ENCODE data around the gene NCAPG2. TPM values are rescaled to one million over a fixed set of nuclear protein-coding genes. Genes with fewer than 3 reads are reported as not detected.
A peak's percentile ranks its signal among the peaks of the same experiment; 100 is the strongest.

The NCAPG2 gene
- total RNA-seq, 1 donor from 2014 or later, result 6.3 TPM

DNA sequence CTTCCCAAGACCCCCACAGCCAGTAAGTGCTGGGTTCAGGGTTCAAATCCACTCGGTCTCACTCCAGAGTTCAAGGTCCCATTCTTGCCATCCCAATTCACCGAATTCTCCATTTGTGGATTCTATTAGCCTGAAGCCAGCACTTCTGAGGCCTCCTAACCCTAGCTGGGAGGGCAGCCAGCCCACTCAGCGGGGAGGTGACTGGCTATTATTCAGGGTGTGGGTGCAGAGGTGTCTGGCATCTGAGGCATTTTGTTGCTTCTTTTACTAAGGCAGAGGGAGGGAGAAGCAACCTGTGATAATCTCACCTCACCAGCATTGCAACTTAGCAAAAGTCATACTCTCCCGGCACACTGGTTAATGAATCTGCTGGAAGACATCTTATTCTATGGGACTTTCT, 108.3 kb downstream of the NCAPG2 start:
- DNase-seq (ENCODE audit: low spot score), result no peak

DNA sequence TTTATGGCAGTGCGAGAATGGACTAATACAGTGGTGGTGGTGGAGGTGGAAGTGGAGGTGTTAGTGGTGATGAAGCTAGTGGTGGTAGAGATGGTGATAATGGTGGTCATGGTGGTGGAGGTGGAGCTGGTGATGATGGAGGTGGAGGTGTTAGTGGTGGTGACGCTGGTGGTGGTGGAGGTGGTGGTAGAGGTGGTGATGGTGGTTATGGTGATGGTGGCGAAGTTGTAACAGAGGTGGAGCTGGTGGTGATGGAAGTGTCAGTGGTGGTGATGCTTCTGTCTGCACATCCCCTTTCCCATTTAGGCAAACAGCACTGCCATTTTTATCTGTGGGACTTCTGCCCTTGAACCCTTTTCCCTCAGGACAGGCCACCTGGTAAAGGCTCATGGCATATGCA, 109.5 kb downstream of the NCAPG2 start:
- no peak for DNase-seq (ENCODE audit: low spot score)

DNA sequence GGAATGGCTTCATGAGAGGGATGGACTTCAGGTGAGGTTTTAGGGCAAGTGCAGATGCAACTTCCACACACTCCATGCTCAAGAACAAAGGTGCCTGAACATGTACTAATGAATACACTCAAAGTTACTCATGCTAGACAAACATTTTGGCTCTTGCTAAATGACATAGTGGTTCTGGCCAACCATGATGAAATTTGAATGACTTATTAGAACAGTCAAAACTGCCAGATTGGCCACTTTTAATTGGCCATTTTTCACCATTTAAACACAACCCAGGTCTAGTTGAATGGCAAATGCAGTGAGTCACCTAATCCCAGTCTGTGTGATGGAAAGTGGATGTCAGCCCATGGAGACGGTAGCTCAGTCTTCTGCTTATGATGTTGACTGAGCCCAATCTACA, 112.1 kb downstream of the NCAPG2 start:
- no peak for DNase-seq (ENCODE audit: low spot score)

- no peak for DNase-seq (ENCODE audit: low spot score)
These were observed 112.7 kb downstream of the NCAPG2 start for GRCh38 chr7:158591944-158592343.

DNA sequence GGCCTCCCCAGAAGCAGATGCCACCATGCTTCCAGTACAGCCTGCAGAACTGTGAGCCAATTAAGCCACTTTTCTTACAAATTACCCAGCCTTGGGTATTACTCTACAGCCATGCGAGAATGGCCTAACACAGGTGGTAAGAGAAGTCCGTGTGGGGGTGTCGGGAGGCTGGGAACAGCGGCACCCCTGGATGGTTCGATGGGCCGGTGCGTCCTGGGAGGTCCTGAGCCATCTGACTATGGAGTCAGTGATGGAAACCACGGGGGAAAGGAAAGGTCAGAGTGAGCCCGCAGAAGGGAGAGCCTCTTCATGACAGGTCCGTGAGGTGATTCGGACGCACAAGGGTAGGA, 114.4 kb downstream of the NCAPG2 start:
- DNase-seq (ENCODE audit: low spot score), result no peak

GRCh38 chr7:158589653-158590052, 115.0 kb downstream of the NCAPG2 start:
- no peak for DNase-seq (ENCODE audit: low spot score)

DNA sequence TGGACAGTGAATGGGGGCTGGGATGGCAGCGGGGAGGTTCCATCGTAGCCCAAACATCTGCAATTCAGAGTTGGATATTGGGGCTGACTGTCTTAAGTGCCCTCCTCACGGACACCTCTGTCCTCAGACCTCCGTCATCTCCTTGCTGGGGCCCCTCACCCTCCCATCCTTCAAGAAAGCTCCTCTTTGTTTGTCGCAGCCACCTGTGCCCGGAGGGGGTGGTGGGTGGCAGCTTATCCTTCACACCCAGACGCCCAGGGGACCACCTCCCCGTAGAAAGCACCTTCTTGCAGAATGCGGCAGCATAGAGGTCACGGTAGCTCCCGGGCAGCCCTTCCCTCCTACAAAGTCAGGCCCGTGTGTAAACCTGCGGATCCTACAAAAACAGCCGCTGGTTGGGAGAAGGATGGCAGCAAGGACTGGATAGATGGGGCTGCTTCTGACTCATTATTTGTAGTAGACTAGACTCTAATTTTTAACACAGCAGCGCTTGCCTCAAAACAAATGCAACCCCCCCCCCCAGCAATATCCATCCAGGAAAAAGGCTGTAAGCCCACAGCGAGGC, 115.6 kb downstream of the NCAPG2 start:
- DNase-seq (ENCODE audit: low spot score), result no peak

GRCh38 chr7:158588085-158588877, 116.3 kb downstream of the NCAPG2 start:
- no peak for DNase-seq (ENCODE audit: low spot score)

DNA sequence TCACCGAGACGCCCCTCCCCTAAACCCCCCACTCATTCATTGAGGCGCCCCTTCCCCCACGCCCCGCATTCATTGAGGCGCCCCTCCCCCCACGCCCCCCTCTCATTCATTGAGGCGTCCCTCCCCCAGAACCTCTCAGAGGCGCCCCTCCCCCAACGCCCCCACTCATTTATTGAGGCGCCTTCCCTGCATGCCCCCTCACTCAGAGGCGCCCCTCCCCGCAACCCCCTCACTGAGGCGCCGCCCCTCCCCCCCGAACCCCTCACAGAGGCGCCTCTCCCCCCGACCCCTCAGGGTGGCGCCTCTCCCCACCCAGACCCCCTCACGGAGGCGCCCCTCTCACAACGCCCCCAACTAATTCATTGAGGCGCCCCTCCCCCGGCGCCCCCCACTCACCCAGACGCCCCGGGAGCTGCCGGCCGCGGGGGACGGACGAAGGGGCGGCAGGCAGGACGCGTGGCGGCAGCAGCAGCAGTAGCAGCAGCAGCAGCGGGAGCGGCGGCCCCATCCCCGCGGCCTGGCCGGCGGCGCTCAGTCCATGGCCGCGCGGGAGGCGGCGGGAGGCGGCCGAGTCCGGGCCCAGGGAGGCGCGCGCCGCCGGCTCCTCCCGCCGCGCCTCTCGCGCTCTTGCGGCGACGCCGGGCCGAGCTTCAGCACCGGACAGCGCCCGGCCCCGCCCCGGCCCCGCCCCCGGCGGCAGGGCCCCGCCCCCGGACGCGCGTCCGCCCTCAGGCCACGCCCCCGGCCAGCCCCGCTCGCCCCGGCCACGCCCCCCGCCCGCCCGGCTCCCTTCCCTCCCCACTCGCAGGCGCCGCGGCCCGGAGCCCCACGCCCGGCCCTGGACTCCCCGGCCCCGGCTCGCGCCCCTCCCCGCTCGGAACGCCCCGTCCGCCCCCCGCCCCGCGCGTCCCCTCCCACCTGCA, 117.2 kb downstream of the NCAPG2 start, which contains the start of gene PTPRN2:
PTPRN2 (minus strand) TSS at position 662 of the 923 bp plus-strand sequence.
- DNase-seq (ENCODE audit: low spot score), result peak; percentile 54

- no peak for DNase-seq (ENCODE audit: low spot score)
These were observed 118.0 kb downstream of the NCAPG2 start for GRCh38 chr7:158586499-158587161.

DNA sequence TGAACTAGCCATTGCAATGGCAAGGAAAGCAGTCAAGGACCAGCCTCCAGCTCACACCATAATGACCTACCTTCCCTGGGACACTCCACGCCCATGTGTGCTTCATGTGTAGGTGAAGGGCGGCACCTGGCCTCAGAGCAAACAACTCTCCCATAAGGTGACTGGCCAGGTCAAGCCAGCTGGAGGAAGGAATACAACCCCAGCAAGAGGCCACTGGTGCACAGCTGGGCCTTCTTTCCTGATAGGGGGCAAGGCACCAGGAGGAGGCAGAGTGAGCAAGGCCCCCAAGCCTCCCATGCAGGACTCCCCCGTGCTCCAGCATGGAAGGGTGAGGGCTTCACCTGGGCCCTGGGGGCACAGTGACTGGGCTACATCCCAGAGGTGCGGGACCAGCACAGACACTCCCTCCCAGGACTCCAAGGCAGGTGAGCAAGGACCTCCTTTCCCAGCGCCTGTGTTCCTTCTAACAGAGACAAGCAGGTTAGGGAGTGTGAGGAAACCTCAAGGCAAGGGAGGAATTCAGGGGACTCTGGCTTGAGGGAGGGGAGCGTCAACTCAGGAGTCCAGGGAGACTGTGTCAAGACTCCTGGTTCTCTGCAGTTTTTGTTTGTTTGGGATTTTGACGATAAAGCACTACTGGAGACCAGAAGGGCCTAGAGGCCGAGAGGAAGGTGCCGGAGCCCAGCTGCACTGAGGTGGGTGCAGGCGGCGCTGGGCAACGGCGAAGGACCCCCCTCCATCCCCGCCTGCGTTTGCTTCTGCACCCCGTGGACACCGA, 118.7 kb downstream of the NCAPG2 start:
- DNase-seq (ENCODE audit: low spot score), result no peak

DNA sequence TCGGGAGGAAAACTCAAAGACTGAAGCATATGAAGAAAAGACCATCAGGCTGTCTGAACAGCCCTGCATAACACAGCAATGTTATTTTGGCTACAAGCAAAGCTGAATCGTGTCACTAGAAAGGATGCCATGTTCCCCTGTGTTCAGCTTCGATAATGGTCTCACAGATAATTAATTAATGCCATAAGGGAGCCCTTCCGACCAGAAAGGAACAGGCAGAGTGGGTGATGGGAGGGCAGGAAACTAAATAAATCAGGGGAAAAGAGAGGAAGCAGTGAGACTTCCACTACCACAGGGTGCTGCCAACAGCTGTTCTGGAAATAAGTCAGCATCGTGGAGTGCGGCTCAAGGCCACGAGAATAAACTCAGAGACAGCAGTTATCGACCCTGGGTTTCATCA, 120.2 kb downstream of the NCAPG2 start:
- DNase-seq (ENCODE audit: low spot score), result no peak

GRCh38 chr7:158583810-158584209, 120.8 kb downstream of the NCAPG2 start:
- no peak for DNase-seq (ENCODE audit: low spot score)

DNA sequence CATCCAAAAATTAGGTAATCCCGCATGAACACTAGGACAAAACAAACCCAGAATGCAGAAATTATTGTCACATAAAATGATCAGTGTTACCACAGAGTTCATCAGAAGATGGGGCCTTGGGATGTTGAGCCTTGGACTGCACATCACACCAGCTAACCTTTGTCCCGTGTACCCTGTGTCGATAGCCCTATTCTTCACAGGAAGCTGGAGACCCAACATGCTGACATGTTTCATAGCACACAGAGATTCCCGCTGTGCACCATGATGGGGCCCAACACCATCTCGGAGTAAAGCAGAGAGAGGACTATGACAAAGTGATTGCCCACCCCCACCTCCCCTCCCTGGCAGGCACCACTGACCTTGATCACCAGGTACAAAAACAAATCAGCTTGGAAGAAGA, 121.5 kb downstream of the NCAPG2 start:
- no peak for DNase-seq (ENCODE audit: low spot score)

DNA sequence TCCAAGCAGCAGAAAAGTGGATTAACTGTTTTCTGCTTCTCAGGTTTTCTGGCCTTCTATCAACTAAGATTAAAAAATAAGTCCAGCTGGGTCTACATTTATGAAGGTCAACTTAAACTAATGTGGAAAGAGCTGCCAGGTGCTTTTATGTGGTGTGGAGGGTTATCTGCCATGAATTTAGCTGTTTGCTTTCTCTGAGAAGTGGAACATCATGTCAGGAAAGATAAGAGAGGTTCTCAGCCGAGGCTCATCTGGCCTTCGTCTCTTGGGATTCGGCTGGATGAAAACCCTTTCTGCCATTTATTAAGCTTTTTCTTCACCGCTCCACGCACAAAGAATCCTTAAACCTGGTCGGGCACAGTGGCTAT, 122.5 kb downstream of the NCAPG2 start:
- no peak for DNase-seq (ENCODE audit: low spot score)

DNA sequence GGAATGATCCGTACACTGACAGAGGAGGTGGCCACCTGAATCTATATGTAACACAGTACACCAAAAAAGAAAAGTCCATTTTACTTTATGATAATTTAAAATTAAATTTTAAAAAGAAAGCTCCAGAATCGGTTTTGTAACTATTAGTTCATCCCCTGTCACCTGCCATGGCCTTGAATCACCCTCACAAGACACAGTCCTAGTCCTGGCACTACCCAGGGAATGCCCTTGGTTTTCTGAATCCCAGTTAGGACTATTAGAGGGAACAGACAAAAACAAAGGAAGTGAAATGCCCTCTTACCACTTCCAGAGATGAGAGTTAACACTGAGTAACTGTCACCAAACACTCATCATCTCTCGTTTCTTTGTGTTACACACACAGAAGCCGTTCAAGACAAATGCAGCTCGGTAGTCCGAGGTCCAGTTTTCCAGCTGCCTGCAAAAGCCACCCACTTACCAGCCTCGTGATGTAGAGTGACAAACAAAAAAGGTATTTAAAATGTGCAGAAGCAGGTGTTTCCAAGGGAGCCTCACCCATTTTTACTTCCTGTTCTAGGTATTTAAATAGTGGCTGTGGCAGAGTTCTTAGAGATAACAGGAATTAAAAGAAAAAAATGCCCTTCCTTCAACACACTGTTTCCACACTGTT, 123.0 kb downstream of the NCAPG2 start:
- no peak for DNase-seq (ENCODE audit: low spot score)

Measured in ureter (tissue), 1 donor.